Activated naive CD4-positive, alpha-beta T cell (primary cell): Measurements from ENCODE around the gene CEP126.
A peak's percentile ranks its signal among the peaks of the same experiment; 100 is the strongest.

Experiments used
- DNase-seq, 4 experiments: peaks; one replicate each; lab custom pipeline; 2025; lab: John Stamatoyannopoulos, UW

CEP126 gene, protein sequence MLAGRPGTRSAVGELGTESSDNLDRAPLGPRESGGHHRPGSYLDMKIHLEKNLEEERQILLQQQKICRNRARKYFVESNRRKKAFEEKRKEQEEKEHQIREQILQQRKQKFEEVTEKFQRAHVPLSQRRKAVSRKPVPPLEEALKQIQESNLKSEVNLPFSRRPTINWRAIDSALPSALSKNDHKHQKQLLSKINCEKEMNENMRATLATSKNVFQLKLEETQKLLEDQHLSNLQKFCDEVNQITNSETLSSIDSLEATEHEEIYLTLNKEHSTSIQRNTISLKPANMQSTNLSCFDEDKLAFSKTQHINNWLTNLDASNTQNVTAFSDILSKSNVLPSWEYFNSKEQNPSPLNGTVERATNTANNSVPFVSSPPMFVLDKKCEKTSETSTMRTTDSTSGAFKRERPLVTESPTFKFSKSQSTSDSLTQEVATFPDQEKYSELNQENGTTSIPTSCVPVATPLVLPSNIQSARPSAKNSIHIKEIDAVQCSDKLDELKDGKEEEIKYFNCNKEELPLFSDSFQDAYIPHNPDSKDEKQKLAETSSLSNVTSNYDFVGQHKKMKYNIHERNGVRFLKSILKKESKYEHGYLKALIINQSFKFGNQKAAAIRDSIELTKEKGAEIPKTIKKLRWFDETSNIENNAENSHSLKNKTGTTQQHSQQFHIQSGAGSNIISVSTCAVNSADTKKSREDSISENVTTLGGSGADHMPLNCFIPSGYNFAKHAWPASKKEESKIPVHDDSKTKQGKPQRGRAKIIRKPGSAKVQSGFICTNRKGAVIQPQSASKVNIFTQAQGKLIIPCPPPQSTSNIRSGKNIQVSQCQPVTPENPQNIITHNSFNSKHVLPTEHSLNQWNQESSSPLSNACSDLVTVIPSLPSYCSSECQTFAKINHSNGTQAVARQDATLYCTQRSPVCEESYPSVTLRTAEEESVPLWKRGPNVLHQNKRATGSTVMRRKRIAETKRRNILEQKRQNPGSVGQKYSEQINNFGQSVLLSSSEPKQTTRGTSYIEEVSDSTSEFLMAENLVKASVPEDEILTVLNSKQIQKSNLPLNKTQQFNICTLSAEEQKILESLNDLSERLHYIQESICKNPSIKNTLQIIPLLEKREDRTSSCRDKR

DNA sequence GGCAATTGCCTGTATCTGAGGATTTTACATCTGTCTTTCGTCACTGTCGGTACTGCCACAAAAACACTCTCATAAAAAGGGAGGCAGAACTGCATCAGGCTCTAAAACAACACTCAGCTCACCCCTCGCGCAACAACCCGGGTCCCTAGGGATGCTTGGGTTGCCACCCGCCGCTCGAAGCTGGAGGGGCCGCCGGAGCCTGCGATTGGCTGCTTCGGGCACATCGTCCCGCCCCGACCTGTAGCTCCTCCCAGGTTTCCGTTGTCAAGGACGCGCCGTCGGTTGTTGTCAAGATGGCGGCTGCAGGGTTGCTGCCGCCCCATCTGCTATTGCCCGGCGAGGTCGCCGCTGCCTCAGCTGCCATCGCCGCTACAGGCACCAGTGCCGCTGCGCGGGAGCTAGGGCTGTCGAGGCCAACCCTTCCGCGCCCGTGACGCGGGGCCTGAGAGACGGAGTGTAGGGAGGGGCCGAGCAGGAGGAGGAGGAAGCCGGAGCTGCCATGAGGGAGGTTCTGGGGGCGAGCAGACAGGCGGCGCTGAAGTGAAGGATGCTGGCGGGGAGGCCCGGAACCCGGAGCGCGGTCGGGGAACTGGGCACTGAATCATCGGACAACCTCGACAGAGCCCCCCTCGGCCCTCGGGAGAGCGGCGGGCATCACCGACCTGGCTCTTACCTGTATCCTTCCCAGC lies at the start of gene CEP126:
TSS of gene CEP126 (plus strand) at position 273 of the 689 bp plus-strand sequence. CDS start at position 548, 275 bp downstream.
- peak; percentile 73 to 88 (median 85) for DNase-seq

DNA sequence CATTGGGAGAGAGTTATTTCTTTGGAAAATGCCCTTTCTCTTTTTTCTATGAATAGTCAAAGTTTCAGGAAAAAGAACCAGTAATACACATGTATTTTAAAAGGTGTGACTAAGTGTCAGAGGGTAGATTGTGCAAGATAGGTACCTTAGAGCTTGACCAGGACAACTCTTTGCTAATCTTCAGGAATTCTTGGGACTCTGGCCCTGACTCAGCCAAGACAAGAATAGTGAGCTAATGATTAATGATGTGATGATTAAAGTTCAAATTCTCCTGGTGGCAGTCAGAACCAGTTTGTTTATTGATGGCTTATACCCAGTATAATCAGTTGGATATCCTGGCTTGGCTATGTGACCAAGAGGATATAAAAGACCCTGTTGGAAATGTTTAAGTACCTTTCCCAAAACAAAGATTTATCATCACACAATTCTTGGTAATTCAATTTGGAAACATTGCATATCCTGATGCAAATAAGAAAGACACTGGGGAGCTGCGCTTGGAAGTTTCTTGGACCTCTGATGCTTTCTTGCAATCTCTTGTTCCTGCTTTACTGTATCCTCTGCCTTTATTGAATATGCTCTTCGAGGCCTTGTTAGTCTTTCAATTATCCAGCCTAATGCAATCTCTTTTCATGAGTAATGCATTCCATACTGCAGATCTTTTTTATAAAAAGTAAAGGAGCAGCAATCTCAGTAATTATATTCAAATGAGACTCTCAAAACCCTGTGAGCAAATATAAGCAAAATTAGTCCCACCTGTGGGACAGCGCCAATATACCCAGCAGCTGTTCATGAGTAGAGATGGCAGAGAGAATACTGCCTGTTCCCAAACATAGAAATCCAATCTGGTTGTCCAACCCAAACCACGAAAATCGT lies 48.0 kb upstream of the CEP126 start:
- no peak for DNase-seq

DNA sequence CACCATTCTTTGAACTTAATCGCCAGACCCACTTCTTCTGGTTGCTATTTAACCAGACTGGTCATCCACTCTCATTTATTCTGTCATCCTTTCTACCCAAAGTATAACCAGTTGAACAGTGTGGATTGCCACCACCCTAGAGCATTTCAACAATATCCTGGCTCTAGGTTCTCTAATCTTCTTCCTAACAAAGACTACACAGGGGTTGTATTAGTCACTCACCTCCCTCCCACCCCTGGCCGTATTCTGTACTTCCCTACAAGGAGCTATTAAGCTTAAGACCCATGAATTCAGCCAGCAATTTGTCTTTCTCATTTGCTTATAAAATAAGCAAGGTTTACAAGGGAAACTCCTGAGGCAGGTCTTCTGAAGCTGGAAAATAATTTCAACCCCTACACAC lies 46.9 kb upstream of the CEP126 start:
- DNase-seq, result no peak

DNA sequence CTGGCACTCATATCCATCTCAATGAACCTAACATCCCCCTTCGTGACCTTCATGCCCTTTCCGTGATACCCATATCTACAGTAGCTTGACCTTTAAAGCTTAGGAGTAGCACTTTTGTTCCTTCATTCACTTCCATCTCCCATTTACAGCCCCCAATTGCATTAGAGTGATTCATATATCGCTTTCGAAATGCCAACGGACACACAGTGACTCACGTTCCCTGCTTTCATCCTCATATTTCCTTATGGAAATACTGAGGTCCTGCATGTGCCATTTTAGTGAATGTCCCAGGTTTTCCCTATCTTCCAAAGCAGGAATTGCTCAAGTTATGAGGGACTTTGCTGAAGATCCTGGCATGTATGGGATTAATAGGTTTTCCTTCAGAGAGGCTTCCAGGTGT lies 44.3 kb upstream of the CEP126 start:
- DNase-seq, result no peak

DNA sequence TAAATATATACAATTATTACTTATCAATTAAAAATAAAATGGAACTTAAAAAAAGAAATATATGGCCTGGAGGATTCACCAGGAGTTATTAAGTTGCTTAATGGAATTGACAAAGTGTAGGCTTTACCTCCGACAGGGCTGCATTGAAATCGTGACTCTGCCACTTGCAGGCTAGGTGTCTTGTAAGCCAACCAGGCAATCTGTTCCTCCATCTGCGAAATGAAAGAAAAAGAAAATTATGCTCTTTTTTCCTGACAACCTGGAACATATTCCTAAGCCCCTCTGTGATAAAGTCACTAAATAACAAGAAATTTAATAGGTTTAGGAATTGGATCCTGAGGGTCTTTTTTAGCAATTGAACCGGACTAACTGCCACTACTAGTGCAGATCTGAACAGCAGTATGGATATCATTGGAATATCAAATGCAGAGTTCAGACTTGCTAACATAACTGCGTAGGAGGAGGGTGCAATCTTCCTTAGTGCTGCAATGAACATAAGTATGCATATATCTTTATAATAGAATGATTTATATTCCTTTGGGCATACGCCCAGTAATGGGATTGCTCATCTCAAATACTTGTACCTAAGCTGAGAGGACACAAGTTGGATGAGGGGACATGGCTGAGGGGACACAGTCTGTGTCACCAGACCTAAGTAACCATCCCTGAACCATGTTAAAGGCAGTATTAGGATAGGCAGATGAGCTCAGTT lies 42.5 kb upstream of the CEP126 start:
- no peak for DNase-seq

DNA sequence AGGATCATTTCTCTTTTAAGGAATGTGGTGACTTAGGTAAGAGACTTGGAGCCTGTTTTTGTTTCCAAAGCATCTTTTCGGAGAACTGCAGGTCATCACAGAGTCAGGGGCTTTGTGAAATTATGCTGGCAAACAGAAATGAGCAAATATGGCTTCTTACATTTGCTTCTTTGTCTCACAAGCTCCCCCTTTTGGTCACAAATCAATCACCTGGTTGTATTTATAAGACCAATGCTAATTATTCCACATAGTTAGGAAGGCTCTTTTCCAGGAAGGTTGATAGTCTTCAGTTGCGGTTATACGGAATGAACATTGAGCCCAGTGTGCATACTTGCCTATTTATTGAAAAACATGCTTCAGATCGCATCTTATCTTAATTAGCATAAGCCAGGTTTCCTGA lies 34.6 kb upstream of the CEP126 start:
- DNase-seq, result no peak

DNA sequence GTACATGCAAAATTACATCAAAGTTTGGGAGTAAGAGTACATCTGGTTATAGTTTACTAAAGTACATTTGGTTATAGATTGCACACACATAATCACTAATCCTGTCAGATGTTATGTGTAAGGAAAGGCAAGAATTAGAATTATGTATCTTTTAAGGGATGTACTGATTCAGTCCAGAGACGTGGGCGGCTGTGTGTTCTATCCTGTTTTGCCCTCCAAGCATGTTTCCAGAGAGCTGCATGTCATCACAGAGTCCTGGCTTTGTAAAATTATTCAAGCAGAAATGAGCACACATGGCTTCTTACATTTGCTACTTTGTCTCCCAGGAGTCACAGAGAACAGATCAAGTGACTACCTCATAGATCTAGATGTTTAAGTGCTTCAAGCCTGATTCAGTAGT lies 33.2 kb upstream of the CEP126 start:
- DNase-seq, result no peak

DNA sequence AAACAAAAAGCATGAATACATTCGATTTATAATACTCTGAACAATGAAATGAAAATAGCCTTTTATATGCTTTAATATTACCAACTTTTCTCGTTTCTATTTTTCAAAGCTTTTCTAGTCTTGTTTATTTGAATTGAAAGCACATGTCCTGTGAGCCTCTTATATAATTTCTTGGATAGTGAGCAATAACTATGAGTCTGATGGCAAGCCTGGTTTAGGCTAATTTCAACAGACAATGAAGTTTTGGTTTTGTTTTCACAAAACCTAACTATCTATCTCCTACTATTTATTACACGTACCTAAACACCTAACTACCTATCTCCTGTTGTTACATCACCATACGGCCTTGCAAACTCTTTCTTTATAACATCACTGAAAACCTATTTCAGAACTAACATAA lies 29.2 kb upstream of the CEP126 start:
- DNase-seq, result no peak

DNA sequence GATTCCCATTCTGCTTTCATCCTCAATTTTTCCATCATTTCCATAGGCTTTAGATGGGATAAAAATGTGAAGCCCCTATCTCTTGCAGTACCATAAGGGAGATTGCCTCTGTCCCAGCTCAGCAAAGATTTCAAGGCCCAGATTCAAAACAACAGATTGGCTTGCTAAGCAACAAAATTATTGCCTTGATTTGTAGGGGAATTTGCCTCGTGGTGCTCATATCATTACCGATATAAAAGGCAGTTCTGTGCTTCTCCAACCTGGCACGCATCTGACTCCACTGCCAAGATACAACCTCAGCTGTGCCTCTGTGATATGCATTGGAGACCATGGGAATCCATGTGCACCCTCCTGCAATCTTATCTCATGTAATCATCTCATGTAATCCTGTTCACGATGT lies 25.0 kb upstream of the CEP126 start:
- DNase-seq, result no peak

DNA sequence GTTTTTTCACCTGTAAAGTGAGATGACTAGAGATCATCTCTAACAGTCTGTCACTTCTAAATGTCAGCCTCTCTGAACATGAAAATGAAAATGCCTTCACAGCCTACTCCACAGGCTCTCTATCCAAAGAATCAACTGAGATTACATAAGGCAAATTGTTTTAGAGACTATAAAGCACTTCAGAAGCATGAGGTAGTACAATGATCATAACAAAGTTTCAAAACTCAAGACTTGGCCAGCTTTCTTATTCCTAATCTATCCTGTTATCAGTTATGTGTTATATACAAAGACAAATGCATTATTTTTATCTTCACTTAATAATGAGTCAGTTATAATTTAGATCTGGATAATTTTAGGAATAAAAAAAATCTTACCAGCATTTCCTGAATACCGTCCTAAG lies 20.3 kb upstream of the CEP126 start:
- DNase-seq, result no peak

DNA sequence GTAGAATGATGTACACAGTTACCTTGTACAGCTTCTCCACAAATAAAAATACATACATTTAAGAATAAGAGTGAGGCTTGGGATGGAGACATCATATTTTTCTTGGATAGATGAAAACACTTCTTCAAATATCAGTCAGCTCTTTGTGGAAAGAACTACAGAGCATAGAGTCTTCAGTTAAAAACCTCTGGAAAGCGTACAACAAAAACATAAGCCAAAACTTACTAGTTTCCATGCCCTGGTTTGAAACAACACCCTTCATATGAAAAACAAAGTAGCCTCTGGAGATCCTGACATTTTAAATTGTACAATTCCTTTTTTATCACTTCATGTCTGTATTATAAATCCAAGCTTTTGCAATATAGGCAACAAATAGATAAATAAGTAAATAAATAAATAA lies 7.0 kb upstream of the CEP126 start:
- no peak for DNase-seq

DNA sequence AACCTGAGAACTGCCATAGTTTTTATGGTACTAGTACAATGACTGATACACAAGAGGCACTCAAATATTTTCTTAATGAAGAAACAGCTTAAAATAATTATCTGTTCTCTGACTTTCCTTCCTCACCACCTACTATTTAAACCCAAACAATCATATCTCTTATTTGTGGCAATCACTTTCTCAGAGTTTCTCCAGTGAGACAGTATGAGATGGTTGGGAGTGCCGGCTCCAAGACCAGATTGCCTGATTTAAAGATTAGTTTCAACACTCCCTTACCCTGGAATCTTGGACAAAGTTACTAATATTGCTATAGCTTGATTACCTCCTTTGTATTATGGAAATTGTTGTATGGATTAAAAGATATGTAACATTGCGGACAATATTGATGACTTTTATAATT lies 5.7 kb upstream of the CEP126 start:
- no peak for DNase-seq

DNA sequence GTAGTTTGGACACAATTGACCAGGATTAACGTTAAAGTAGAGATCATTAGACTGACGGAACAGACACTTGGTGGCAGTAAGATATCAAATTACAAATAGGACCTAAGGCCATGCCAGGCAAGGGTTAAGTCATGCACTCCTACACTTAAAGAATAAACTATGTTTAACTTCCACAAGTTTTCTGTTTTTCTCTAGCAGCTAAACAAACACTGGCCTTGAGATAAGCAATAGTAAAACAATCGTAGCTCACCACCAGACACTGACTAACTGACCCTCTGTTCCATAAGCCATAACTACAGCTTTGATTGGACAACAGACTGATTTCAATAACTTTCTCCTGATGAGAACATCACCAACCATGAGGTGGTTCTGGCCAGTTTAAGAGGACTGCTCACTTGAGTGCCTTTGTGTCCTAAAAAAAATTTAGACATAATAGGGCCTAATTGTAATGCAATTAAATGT lies 2.0 kb upstream of the CEP126 start:
- DNase-seq, result no peak

DNA sequence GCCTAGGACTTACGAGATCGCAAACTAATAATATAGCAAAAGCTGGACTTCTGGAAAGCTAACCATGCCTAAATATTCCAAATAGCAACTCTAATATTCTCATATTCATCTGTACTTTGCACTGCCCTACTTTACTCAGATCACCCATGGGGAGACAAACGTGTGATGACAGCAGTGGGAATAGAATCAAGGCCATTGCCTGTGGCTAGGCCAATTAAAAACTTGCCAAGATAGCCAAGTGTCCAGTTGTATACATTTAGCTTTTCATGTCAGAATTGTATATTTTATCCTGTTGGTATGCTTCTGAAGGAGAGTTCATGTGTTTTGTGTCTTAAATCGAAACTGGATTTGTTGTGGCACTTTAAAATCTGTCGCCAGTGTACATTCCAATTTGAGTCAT lies 1.2 kb upstream of the CEP126 start:
- DNase-seq, result no peak

DNA sequence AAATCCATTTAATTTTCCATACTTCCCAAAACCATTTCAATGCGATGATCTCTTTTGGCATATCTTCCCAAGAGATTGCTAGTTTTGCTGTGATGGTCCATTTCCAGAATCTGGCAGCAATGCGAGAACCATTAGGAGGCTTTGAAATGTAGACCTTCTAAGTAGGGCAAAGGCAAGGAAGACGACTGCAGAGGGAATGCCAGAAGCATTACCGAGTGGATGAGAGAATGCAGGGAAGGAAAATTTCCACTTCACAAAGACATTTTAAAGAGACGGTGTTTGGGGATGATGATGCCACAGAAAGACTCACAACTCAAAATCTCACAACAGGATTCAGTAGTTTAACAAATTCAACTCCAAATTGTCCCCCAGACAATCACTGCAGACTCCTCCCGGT lies 471 bp upstream of the CEP126 start:
- DNase-seq, result no peak

DNA sequence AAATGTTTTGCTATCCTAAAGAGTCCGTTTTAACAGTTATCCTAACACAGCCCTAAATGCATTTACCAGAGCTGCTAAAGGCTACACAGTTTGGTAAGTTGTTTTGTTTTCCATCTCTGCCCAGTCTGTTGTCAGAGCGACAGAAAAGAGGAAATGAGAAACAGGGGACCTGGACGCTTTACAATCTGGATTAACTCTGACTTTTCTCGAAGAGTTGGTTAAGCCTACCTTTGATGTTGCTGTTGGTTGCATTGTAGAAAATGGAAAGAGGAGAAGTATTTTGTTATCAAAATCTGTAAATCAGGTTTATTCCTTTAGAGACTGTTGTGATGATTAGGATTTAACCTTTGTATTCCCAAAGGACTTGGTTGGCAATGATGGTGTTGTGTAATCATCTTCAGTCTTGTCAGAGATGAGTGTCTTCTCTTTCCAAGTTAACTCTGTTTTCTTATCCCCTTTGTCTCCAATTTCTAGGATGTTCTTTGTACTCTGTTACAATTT lies 1.0 kb downstream of the CEP126 start:
- DNase-seq, result no peak

DNA sequence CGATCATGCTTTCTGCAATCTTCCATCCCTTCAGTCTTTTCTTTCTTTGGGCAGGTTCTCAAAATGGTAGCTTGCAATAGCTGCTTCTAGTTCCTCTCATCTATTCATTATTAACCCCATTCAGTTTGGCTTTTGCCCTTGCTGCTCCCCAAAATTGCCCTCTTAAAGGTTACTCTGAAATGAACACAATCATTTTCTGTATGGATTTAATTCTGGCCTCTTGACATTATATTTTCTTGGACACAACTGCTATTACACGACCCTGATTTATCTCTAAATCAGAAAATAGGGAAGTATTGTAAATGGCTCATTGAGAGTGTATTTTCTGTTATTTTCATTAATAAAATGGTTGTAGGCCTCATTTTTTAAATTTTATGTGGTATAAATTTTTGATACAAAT lies 1.6 kb downstream of the CEP126 start, which contains the start of gene ANGPTL5:
TSS of gene ANGPTL5 (minus strand) at position 101 of the 400 bp plus-strand sequence. CDS start 8,613 bp downstream, outside the sequence.
- DNase-seq, result no peak

DNA sequence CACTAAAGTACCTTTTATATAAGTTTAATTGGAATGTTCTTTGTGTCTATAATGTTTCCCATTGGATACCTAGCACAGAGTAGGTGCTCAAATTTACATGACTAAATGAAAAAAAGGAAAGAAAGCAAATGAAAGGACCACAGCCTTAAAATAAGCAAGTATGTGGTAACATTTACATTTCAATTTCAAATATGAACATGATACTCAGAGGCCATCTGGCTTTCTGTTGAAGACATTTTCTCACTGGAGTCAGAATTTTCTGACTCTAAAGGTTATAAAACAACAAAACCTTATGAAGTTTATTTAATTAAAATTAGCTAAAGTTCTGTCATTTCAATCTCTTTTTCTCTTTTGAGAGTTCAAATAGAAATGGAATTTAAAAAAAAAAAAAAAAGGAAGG lies 2.4 kb downstream of the CEP126 start:
- no peak for DNase-seq

DNA sequence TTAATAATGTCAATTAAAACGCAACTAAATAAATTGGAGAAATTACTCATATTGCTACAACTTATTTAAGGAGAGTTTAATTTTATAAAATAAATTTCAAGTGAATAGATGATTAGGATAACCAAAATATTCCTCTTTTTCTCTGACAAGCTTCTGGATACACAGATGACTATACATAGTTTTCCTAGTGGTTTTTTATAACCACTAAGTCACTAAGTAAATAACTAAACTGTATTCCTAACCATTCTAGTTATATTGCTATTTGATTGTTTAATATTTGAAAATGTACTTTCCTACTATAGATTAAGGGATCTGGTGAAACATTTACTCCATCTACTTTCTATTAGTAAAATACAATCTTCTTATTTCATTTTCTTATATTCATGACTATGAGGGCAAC lies 6.2 kb downstream of the CEP126 start:
- no peak for DNase-seq

DNA sequence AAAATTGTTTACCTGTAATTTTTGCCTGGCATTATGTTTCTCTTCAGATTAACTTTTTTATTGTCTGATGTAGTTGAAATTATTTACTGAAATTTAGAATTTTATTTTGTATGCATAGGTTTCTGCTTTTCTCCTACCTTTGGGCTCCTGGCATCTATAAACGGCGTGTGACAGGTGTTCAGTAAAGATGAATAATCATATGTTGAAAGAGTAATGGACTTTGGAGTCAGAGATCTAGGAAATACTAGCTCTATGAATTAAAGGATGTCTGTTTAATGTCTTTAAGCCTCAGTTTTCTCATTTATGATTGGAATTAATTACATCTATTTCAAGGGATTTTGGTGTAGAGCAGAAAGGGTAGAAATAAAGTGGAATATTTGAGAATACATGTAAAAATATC lies 8.7 kb downstream of the CEP126 start:
- no peak for DNase-seq
